GM21528 (cell line): ENCODE data around the gene TEX264.
"Not testable (repeated sequence)": the region's sequence is repeated elsewhere in the genome, so short reads cannot be mapped to it uniquely, and the experiment has no call there.

Experiments
- ATAC-seq: cut with Tn5 transposase; IDR thresholded peaks from one replicate; pipeline ENCODE4 v1.9.1; 2021; ENCODE audit warnings: mild to moderate bottlenecking, moderate library complexity; ENCODE audit not compliant: unreplicated experiment, low FRiP score

The TEX264 gene

DNA sequence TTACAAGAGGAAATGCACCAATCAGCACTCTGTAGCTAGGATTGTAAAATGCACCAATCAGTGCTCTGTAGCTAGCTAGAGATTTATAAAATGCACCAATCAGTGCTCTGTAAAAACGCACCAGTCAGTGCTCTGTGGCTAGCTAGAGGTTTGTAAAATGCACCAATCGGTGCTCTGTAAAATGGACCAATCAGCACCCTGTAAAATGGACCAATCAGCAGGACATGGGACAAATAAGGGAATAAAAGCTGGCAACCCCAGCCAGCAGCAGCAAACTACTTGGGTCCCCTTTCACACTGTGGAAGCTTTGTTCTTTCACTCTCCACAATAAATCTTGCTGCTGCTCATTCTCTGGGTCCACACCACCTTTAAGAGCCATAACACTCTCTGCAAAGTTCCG is 71.3 kb downstream of the TEX264 start:
- not testable (repeated sequence) for ATAC-seq

DNA sequence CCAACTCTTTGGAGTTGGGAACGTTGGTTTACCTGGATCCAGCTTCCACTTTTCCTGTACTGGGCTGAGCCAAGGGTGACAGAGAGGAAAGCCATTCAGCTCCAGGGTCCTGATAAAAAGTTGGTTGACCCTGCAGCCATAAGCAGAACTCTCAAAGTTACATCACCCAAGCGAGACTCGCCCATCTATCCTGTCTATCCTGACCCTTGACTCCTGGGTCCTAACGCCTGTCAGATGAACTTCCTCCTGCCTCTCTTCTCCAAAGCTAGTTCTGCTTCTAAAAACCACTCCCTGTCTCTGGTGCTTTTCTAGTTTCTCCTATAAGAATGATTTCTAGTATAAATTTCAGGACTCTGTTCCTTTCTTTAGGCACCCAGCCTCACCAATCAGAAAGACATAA is 71.9 kb downstream of the TEX264 start:
- ATAC-seq, result not testable (repeated sequence)

DNA sequence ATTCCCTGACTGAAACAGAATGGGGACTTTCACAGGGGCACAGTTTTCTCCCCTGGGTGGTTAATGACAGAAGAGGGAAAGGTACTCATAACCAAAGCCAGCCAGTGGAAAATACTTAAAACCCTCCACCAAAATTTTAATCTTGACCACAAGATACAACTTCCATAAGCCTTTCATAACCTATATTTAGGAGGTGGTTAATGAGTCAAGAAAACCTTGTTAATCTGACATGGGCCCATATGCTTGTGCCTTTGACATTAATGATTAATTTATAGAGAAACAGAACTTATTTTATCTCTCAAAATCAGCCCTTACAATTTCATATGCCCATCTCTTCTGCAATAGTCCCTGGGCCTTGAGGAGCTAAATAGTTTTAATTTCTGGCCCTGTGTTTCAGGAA is 76.8 kb downstream of the TEX264 start:
- ATAC-seq, result no peak

DNA sequence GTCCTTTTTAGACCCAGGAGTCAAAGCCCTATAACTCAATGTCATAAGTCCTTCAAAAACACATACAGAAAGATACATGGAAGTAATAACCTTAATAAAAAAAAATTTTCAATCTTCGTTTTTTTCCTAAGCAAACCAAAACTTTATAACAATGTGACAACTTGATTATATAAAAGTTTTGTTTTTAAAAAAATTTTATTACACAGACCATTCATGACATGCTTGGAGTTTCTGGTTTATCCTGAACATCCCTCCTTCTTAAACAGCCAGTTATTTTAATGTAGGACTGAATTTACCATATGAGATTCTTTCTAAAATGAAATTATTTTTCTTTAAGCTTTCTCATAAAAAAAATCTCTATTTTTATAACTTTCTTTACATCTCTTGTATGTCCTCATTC is 77.3 kb downstream of the TEX264 start:
- no peak for ATAC-seq

DNA sequence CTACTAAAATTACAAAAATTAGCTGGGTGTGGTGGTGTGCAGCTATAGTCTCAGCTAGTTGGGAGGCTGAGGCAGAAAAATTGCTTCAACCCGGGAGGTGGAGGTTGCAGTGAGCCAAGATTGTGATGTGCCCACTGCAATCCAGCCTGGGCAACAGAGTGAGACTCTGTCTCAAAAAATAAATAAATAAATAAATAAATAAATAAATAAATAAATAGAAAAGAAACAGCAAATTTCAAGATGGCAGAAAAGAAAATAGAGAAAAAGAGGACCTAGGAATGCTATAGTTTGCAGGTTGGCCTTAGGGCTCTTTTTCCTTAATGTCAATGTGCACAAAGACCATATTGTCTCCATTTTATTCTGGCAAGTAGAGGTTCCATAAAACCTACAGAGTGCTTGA is 79.8 kb downstream of the TEX264 start:
- no peak for ATAC-seq

DNA sequence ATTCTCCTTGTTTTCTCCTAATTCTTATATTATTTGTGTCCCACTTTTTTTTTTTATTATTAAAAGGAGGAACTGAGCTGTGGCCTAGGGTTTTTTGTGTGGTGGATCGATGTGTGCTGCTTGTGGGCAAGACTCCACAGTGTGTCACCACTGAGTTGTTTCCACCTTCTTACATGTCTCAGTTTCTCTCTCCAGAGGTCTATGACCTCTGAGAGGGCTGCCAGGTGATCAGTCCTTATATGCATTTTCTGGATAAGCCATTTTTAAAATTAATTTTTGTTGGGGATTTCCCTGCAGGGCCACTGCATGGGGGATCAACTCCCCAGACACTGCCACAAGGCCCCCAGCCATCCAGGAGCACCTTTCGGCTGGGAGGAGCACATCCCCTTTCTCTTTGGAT is 80.2 kb downstream of the TEX264 start:
- no peak for ATAC-seq
